HEK293 (cell line): ENCODE measurements around the gene ICAM4.

Experiments
- MEIS1 ChIP-seq: sonication (generic); formaldehyde crosslinking; IDR thresholded peaks from 2 replicates; pipeline ENCODE4 v1.8.1; 2022; ENCODE audit warnings: missing genetic modification reagents, mild to moderate bottlenecking, borderline replicate concordance
- ZNF629 ChIP-seq: fragments of 450-650 bp; formaldehyde crosslinking; IDR thresholded peaks from 2 replicates; pipeline ENCODE4 v1.5.1; 2017; ENCODE audit warnings: missing biosample characterization, missing genetic modification characterization
- TF ChIP-seq, protein P1 (sequence below): fragments of 450-650 bp; formaldehyde crosslinking; IDR thresholded peaks from 2 replicates; pipeline ENCODE4 v1.5.1; 2016; ENCODE audit warnings: missing biosample characterization, missing genetic modification characterization

DNA sequence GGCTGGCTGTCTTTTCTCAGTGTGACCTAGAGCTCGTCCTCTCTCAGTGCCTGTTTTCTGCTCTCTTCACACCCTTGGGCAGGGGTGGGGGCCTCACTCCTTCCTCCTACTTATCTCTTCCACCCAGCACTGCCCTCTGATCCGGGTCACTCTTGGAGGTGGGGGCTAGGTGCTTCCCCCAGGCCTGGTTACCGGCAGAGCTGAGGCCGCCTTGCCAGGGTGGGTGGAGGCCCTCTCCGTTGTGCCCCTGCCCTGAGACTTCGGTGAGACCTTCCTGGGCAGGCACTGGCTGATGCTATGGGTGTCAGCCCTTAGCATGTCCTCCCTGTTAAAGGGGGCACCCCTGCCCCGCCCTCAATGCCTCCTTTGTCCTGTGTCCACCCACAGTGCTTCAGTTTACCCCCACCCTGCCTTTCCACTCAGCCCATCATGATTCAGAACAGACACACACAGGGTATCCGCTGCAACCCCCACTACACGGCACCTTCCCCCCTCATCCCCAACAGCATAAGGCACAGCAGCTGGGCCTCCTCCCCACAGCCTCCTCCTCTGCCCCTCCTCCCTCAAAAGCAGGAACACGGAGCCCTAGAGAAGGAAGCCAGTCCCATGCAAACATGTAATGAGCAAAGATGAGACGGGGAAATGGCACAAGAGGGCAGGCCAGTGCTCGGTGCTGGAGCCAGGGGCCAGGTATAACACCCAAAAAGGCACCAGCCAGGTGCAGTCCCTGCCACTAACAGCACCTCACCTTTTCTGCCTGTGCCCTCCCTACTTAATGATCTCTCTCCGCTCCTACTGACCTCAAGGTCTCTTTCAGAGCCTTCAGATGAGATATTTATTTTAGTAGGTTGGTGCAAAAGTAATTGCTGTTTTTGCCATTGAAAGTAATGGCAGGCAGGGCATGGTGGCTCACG is 13.0 kb downstream of the ICAM4 start:
- TF ChIP-seq MEIS1 (CRISPR knock-in tag) = no peak
- TF ChIP-seq, protein P1, sequence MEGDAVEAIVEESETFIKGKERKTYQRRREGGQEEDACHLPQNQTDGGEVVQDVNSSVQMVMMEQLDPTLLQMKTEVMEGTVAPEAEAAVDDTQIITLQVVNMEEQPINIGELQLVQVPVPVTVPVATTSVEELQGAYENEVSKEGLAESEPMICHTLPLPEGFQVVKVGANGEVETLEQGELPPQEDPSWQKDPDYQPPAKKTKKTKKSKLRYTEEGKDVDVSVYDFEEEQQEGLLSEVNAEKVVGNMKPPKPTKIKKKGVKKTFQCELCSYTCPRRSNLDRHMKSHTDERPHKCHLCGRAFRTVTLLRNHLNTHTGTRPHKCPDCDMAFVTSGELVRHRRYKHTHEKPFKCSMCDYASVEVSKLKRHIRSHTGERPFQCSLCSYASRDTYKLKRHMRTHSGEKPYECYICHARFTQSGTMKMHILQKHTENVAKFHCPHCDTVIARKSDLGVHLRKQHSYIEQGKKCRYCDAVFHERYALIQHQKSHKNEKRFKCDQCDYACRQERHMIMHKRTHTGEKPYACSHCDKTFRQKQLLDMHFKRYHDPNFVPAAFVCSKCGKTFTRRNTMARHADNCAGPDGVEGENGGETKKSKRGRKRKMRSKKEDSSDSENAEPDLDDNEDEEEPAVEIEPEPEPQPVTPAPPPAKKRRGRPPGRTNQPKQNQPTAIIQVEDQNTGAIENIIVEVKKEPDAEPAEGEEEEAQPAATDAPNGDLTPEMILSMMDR (tag by site-specific recombination) = no peak
- no peak for TF ChIP-seq ZNF629 (tag by site-specific recombination)
